OCI-LY3 (cell line): ENCODE results near the gene AP2A2.

Experiments used
- EZH2phosphoT487 ChIP-seq: fragments of 200-600 bp; shearing (Covaris generic); IDR thresholded peaks from 2 replicates; pipeline ENCODE4 v1.6.1; 2018; ENCODE audit warnings: antibody characterized with exemption, mixed run types, low read depth
- TF ChIP-seq, protein P1 (sequence below): fragments of 200-600, 300-600 bp; sonication (generic); IDR thresholded peaks from 2 replicates; pipeline ENCODE4 v1.5.1; 2014; ENCODE audit warnings: antibody characterized with exemption, low read length, low read depth

DNA sequence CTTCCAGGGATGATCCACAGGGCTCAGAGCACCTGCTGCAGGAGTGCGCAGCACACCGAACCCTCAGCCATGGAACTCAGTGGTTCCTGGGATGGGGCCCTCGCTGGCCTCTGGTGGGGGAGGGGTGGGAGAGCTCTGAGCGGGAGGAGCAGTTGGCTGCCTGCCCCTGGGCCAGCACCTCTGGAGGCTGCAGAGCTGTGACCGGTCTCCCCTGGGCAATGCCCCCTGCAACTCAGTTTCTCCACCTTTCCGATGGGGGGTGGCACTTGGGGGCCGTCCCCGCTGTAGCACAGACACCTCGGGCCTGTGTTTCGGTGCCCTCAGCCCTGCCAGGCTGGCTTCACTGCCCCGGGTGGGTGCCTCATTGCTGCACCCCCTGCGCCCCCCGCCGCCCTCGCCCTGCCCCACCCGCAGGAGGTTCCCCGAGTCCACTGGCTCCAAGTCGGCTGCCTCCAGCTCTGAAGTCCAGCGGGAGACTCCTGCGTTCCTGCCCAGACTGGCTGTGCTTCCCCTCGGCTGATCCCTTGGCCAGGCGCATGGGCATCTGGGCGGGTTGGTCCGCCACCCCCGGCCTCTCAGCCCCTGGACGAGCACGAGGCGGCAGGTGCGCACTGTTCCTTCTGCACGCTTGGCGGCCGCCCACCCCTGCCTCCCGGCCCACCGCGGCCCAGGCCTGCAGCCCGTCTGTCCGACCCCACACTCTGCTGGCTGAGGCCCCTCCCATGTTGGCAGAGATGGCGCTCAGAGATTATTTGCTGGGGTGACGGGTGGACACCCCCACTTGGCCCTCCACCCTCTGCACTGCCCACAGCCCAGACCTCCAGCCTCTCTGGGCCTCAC is 109.0 kb downstream of the AP2A2 start:
- TF ChIP-seq, protein P1, sequence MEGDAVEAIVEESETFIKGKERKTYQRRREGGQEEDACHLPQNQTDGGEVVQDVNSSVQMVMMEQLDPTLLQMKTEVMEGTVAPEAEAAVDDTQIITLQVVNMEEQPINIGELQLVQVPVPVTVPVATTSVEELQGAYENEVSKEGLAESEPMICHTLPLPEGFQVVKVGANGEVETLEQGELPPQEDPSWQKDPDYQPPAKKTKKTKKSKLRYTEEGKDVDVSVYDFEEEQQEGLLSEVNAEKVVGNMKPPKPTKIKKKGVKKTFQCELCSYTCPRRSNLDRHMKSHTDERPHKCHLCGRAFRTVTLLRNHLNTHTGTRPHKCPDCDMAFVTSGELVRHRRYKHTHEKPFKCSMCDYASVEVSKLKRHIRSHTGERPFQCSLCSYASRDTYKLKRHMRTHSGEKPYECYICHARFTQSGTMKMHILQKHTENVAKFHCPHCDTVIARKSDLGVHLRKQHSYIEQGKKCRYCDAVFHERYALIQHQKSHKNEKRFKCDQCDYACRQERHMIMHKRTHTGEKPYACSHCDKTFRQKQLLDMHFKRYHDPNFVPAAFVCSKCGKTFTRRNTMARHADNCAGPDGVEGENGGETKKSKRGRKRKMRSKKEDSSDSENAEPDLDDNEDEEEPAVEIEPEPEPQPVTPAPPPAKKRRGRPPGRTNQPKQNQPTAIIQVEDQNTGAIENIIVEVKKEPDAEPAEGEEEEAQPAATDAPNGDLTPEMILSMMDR = no peak
- no peak for TF ChIP-seq EZH2phosphoT487
